Natural killer cell (primary cell): ENCODE results near the gene SERPINA10. TPM values are rescaled to one million over a fixed set of nuclear protein-coding genes. Genes with fewer than 3 reads are reported as not detected.

Experiments
- ATAC-seq, 3 donors: fragments of 150-1000 bp in 2 of 3; fragments of 200-7000 bp in 1 of 3; cut with Tn5 transposase; 1 replicate in 1 of 3; 2 replicates in 2 of 3; pipeline ENCODE4 v1.10.0; 2021; ENCODE audit warnings: mild to moderate bottlenecking in 2 of 3, moderate library complexity in 2 of 3
- DNase-seq, 2 donors: peaks; one replicate each; pipeline versions ENCODE4 v3.0.0 to v3.0.0-alpha.2; 2013 to 2021; ENCODE audit warnings: mixed read lengths in 1 of 2
- H3K27ac ChIP-seq: one replicate; pipeline ENCODE4 v1.5.1; 2013; ENCODE audit warnings: mild to moderate bottlenecking, low read length
- H3K27me3 ChIP-seq: one replicate; pipeline ENCODE4 v1.6.1; 2013; ENCODE audit warnings: low read length; ENCODE audit not compliant: control insufficient read depth, insufficient read depth
- H3K36me3 ChIP-seq: one replicate; pipeline ENCODE4 v1.6.1; 2013; ENCODE audit warnings: low read length; ENCODE audit not compliant: control insufficient read depth, insufficient read depth
- H3K4me1 ChIP-seq: one replicate; pipeline ENCODE4 v1.6.1; 2013; ENCODE audit warnings: low read length; ENCODE audit not compliant: control insufficient read depth, insufficient read depth
- H3K4me3 ChIP-seq: one replicate; pipeline ENCODE4 v1.5.1; 2013; ENCODE audit warnings: low read length
- H3K9me3 ChIP-seq: one replicate; pipeline ENCODE4 v1.6.1; 2013; ENCODE audit warnings: low read length; ENCODE audit not compliant: control insufficient read depth, insufficient read depth
- H3K27ac Mint-ChIP-seq, 2 donors: one replicate each; pipeline ENCODE4 v1.8.0; 2022; ENCODE audit warnings: mild to moderate bottlenecking in 2 of 2, mixed read lengths in 2 of 2, moderate library complexity in 1 of 2
- H3K27me3 Mint-ChIP-seq, 2 donors: one replicate each; pipeline ENCODE4 v1.8.0; 2022; ENCODE audit warnings: low read depth in 2 of 2, mixed read lengths in 2 of 2
- H3K36me3 Mint-ChIP-seq: one replicate; pipeline ENCODE4 v1.8.0; 2022; ENCODE audit warnings: mixed read lengths
- H3K4me1 Mint-ChIP-seq, 2 donors: one replicate each; pipeline ENCODE4 v1.8.0; 2022; ENCODE audit warnings: mixed read lengths in 2 of 2
- H3K4me3 Mint-ChIP-seq: one replicate; pipeline ENCODE4 v1.8.0; 2022; ENCODE audit warnings: mild to moderate bottlenecking, moderate library complexity, mixed read lengths
- H3K9me3 Mint-ChIP-seq, 2 donors: one replicate each; pipeline ENCODE4 v1.8.0; 2022; ENCODE audit warnings: mixed read lengths in 2 of 2
- CTCF ChIP-seq: fragments of 200-600 bp; IDR thresholded peaks from one replicate; pipeline ENCODE4 v1.8.0; 2022; ENCODE audit warnings: antibody characterized with exemption
- WGBS: methylation state at CpG from one replicate; pipeline ENCODE4 v1.1.7; 2013; ENCODE audit warnings: missing lambda C conversion rate; ENCODE audit not compliant: insufficient coverage; 5-methylcytosine and 5-hydroxymethylcytosine counted together
- intact Hi-C: fragments of 100-400 bp; cut with micrococcal nuclease; formaldehyde crosslinking; loops from one replicate; pipeline ENCODE4 v1.14.2; 2022
- total RNA-seq, 4 donors: library from RNA; stranded (reverse); fragments of 120-200 nt in 1 of 4; gene quantifications; one replicate each; pipeline versions ENCODE4 v1.2.3 to v1.2.4, GENCODE V29; 2013 to 2022

SERPINA10 gene
- total RNA-seq, 3 donors from 2014 or later (not counting 1 experiment from before 2014, with no cell fraction given): not detected

GRCh38 chr14:94322648-94323570 is 29.8 kb upstream of the SERPINA10 start, which contains the start of gene SERPINA6:
SERPINA6 (minus strand) TSS chr14:94323336; CDS start chr14:94314648, 8,688 bp downstream.
- 76% methylated on average over 15 of the region's 15 CpGs for WGBS

GRCh38 chr14:94321421-94322271 is 28.6 kb upstream of the SERPINA10 start:
- Histone ChIP-seq H3K4me1 (no peaks in the 10 kb centered on the region), H3K27me3 (no peaks in the 10 kb centered on the region), H3K9me3 (no peaks in the 10 kb centered on the region), H3K27ac (no peak overlapping the region), H3K4me3 (no peak overlapping the region), H3K36me3 (no peaks in the 10 kb centered on the region)
- Mint-ChIP-seq H3K4me3 (no peak overlapping the region), H3K36me3 (no peaks in the 10 kb centered on the region), H3K27me3 (peaks cover 8 to 10% of the 10 kb centered on the region in 2 donors), H3K27ac (no peak overlapping the region), H3K4me1 (peaks cover 0 to 5% of the 10 kb centered on the region in 2 donors), H3K9me3 (no peaks in the 10 kb centered on the region)
- ATAC-seq: no peak
- no peak for TF ChIP-seq CTCF
- 82% methylated on average over 5 of the region's 5 CpGs for WGBS
- intact Hi-C loops: no loop called here
- DNase-seq: no peak

More at GRCh38 chr14:94322648-94323570, 29.8 kb upstream of the SERPINA10 start, which contains the start of gene SERPINA6:
- H3K4me3 Mint-ChIP-seq: no peak within 1 kb of the TSS
- no peak within 1 kb of the TSS for H3K27ac Mint-ChIP-seq
- DNase-seq (no peak), ATAC-seq (no peak)
- H3K27me3 Mint-ChIP-seq: peaks cover under 1 to 11% of the 10 kb centered on the region in 2 donors
- intact Hi-C loops: no loop called here
- no peaks in the 10 kb centered on the region for H3K36me3 Mint-ChIP-seq
- H3K9me3 Mint-ChIP-seq: no peaks in the 10 kb centered on the region
- Histone ChIP-seq H3K9me3 (no peaks in the 10 kb centered on the region), H3K4me1 (no peaks in the 10 kb centered on the region), H3K27me3 (no peaks in the 10 kb centered on the region), H3K36me3 (no peaks in the 10 kb centered on the region), H3K27ac (no peak within 1 kb of the TSS), H3K4me3 (no peak within 1 kb of the TSS)
- peaks cover 0 to 5% of the 10 kb centered on the region in 2 donors for H3K4me1 Mint-ChIP-seq
- TF ChIP-seq CTCF: no peak

GRCh38 chr14:94320243-94320642 is 27.2 kb upstream of the SERPINA10 start:
- no peak for ATAC-seq
- no peaks in the 10 kb centered on the region for H3K4me1 ChIP-seq
- Mint-ChIP-seq H3K9me3 (peaks cover 2 to 3% of the 10 kb centered on the region in 2 donors), H3K36me3 (no peaks in the 10 kb centered on the region), H3K27ac (no peak overlapping the region), H3K4me1 (peaks cover 0 to 5% of the 10 kb centered on the region in 2 donors), H3K4me3 (no peak overlapping the region), H3K27me3 (peaks cover 10 to 21% of the 10 kb centered on the region in 2 donors)
- no peak for TF ChIP-seq CTCF
- no peaks in the 10 kb centered on the region for H3K9me3 ChIP-seq
- WGBS: 74% methylated on average over 5 of the region's 5 CpGs
- intact Hi-C loops: no loop called here
- no peaks in the 10 kb centered on the region for H3K36me3 ChIP-seq
- H3K27me3 ChIP-seq: no peaks in the 10 kb centered on the region
- H3K27ac ChIP-seq: no peak overlapping the region
- no peak for DNase-seq
- H3K4me3 ChIP-seq: no peak overlapping the region
